Fibroblast of gingiva (primary cell): Measurements from ENCODE around the gene IPO11.
"Not testable (repeated sequence)": the region's sequence is repeated elsewhere in the genome, so short reads cannot be mapped to it uniquely, and the experiment has no call there.

Source experiments
- DNase-seq: peaks from one replicate; pipeline ENCODE4 v3.0.0-alpha.2; 2011; ENCODE audit warnings: low read depth

IPO11 gene

GRCh38 chr5:62600560-62601252 lies 188.1 kb downstream of the IPO11 start:
- DNase-seq: no peak

- no peak for DNase-seq
Measured at GRCh38 chr5:62603934-62604333, 191.4 kb downstream of the IPO11 start.

GRCh38 chr5:62605638-62606037 lies 193.1 kb downstream of the IPO11 start:
- no peak for DNase-seq

DNA sequence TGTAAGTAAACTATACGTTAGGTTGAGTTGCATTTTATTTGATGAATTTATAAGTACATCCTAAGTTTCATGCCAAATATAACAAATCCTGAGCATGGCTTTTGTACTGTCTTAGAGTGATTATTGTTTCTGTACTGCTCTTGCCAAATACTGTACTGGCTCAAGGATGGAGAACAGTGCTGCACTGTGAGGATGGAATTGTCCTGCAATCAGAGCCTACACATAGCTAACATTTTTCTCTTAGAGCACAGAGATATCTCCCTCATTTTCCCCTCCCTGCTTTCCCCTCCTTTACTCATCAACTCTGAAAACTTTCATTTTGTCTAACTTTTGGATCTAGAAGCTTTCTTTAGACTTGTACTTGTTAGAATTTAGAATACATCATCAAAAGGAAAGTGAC lies 194.3 kb downstream of the IPO11 start:
- DNase-seq: peak; percentile 23

DNA sequence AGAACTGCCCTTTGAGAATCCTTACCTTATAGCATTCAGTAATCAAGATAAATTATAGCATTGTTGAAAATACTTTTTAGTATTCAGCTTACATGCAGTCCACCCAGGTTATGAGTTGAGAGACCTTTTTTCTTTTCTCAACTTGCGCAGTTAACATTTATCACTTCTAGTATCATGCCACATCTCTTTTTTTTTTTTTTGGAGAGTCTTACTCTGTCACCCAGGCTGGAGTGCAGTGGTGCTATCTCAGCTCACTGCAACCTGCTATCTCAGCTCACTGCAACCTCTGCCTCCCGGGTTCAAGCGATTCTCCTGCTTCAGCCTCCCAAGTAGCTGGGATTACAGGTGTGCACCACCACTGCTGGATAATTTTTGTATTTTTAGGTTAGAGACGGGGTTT lies 195.1 kb downstream of the IPO11 start:
- DNase-seq: no peak

- no peak for DNase-seq
Measured at GRCh38 chr5:62608529-62609511, 196.3 kb downstream of the IPO11 start.

DNA sequence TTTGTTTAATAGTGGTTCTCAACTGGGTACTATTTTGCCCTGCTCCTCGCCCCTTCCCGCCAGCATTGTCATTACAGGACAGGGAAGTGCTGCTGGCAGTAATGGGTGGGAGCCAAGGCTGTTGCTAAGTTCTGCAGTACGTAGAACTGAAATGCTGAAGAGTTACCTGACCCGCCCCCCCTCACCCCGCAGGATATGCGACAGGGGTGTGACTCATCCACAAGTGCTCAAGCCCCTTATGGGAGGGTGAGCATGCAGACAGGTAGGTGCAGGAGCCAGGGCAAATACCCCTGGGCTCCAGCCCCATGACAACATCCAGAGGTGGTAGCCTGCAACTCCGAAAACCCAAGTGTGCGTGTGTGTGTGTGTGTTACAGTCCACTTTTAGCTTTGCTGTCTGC lies 201.8 kb downstream of the IPO11 start:
- no peak for DNase-seq

- no peak for DNase-seq
Measured at GRCh38 chr5:62616615-62617277, 204.2 kb downstream of the IPO11 start.

- DNase-seq: no peak
Measured at GRCh38 chr5:62617943-62618342, 205.4 kb downstream of the IPO11 start.

DNA sequence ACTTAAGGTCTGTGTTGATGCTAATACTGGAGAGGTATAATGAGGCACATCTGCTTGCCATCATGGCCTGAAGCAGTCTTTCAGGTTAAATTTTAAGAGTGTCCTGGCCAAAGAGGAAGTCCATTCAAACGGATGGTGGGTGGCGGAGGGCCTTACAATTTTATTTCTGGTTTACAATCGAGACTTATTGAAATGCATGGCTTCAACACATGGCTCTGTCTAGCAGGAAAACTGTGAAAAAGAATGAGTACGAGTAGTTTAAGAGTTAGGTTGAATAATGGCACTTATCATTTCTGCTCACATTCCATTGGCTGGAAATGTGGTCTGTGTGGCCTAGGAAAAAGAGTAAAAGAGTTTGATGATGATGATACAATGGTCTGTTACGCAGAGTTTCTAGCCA lies 208.2 kb downstream of the IPO11 start:
- DNase-seq: no peak

DNA sequence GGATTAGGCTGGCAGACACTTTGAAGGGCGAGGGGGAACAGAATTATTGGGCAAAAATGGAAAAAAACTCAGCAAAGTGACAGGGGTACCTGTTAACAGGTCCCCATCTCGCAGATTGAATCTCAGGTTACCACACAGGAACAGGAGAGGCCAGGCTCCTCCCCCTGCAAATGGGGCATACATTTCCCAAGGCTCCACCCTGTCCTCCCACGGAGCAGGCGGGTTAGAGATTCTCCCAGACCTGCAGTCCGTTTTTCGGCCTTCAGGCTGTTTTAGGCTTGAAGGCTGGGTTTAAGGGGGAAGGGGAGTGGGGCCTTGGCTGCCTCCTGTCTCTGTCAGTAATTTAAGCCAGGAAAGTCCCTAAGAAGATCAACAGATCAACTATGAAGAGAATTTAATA lies 208.7 kb downstream of the IPO11 start:
- no peak for DNase-seq

DNA sequence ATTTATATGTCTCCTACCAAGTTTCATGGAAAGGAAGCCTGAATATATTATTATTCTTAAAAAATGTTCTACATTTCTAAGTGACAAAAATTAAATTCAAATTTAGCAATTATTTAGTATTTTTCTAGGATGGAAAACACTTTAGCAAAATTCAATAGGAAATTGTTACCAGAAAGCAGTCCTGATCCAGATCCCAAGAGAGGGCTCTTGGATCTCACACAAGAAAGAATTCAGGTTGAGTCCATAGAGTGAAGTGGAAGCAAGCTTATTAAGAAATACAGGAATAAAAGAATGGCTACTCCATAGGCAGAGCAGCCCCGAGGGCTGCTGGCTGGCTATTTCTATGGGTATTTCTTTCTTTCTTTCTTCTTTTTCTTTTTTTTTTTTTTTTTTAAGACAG lies 210.7 kb downstream of the IPO11 start:
- DNase-seq: no peak

DNA sequence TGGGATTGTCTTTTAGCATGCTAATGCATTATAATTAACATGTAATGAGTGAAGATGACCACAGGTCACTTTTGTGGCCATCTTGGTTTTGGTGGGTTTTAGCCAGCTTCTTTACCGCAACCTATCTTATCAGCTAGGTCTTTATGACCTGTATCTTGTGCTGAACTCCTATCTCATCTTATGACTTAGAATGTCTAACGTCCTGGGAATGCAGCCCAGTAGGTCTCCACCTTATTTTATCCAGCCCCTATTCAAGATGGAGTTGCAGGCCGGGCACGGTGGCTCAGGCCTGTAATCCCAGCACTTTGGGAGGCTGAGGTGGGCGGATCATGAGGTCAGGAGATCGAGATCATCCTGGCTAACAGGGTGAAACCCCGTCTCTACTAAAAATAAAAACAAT lies 211.9 kb downstream of the IPO11 start:
- DNase-seq: not testable (repeated sequence)

GRCh38 chr5:62626534-62626933 lies 214.0 kb downstream of the IPO11 start:
- DNase-seq: no peak

DNA sequence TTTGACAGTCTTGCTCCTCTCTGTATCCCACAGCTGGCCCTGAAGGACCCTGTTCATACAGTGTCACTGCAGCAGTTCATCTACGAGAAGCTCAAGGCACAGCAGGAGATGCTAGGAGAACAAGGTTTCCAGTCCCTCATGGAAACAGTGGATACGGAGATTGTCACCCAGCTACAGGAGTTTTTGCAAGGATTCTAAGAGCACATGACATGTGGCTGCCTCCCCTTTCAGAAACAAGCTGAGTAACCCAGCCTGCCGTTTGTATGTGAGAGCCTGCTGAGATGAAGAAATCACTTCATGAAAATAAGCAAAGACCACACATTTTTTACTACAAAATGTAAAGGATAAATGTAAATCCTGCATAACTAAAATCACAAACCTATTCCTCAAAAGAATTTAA lies 214.6 kb downstream of the IPO11 start:
- no peak for DNase-seq

DNA sequence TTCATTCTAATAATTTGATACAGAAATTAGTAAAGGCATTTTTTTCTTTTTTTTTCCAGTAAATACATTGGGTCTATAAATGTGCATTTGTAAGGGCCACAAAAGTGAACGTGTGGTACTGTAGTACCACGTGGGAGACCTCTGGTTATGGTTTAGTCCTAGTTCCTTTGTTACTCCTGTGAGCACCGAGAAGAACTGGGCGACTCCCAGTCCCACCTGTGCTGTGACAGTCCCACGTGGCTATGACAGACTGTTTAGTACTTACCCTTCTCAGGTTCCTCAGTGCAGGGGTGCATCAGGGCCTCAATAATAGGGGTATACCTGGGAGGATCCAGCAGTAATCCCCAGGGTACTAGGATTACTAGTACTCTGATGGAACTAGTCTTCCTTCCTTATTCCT lies 215.3 kb downstream of the IPO11 start:
- DNase-seq: no peak

GRCh38 chr5:62631909-62632580 lies 219.5 kb downstream of the IPO11 start:
- no peak for DNase-seq

DNA sequence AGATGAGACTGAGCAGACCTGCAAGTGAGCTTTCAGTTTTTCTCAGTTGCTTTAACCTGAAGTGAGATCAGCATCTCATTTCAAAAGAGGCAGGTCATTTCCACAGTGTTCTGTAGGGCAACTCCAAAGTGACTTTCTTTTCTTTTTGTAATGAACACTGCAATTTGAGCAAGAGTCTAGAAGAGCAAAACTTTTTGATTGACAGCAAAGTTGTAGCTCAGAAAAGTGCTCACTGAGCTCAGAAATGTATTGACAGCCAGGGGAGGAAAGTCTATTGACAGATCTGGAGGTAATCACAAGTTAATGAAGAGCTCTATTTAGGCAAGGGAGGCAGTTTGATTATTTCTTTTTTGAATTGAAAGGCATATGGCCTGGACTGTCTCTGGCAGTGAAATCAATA lies 220.7 kb downstream of the IPO11 start:
- no peak for DNase-seq

- DNase-seq: no peak
Measured at GRCh38 chr5:62640446-62640845, 227.9 kb downstream of the IPO11 start.

GRCh38 chr5:62642468-62642867 lies 229.9 kb downstream of the IPO11 start:
- no peak for DNase-seq

DNA sequence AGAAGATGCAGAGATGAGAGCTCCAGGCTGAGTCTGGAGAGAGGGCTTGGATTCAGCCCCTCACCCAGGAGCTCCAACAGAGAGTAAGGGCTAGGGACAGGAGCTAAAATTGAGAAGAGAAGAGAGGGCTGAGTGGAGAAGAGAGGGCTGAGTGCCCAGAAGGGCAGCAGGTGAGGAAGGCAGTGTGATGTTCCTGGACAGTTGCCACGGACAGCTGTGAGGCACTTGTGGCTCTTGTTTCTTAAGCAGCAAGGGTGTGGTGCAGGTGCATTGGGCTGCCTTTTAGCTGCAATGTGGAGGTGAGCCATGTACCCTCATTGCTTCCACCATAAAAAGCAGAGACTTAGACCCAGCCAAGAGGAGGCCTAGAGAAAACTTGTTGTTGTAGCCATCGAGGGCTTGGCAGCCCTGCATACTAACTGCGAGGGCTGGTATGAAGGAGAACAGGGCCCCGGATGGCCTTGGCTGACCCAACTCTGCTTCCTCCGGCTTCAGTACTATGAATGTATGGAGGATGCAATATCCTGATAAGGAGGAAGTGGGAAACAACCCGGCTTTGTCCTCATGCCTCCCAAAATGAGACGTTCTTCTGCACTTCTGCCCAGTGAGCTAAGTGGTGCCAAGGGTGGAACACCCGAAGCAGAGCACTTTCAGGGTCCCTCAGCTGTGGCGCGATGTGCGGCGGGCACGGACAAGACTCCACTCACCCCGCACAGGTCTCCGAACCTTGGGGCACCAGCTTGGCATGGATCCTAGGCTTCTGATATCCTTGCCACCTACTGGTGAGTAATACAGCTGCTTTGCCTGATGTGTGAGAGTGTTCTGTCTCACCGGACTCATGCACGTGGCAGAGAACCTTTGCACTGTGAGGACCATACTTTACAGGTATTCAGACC lies 231.2 kb downstream of the IPO11 start:
- no peak for DNase-seq
